HG03175 (cell line): Measurements from ENCODE around the gene CFB.

ENCODE experiments used
- ATAC-seq: cut with Tn5 transposase; IDR thresholded peaks from one replicate; pipeline ENCODE4 v1.9.1; 2021; ENCODE audit warnings: mild to moderate bottlenecking, moderate library complexity; ENCODE audit not compliant: unreplicated experiment

The CFB gene

GRCh38 chr6:31947864-31948263 lies 2.0 kb downstream of the CFB start:
- ATAC-seq, result no peak

- ATAC-seq, result no peak
Observed at GRCh38 chr6:31948306-31948705, 2.4 kb downstream of the CFB start.

- ATAC-seq, result no peak
Observed at GRCh38 chr6:31948753-31949413, 3.0 kb downstream of the CFB start.

GRCh38 chr6:31949926-31950548 lies 4.1 kb downstream of the CFB start:
- no peak for ATAC-seq

- no peak for ATAC-seq
Observed at GRCh38 chr6:31952140-31952805, 6.4 kb downstream of the CFB start.

DNA sequence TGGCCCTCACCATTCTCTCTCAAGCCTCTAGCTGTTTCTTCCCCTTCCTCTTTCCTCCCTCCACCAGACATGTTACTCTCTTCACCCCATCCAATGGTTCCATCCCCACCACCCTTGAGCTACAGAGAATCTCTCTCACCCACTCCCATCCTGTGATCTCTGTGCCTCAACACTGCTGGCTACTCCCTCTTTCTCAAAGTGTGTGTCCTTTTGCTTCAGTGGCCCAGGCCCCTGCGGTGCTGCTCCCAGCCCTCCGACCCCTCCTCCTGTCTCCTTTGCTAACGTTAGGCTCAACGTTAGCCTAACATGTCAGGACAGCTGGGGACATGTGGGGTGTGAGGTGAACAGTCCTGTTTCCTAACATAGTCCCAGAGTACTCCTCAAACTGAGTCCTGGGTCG lies 7.0 kb downstream of the CFB start:
- no peak for ATAC-seq

DNA sequence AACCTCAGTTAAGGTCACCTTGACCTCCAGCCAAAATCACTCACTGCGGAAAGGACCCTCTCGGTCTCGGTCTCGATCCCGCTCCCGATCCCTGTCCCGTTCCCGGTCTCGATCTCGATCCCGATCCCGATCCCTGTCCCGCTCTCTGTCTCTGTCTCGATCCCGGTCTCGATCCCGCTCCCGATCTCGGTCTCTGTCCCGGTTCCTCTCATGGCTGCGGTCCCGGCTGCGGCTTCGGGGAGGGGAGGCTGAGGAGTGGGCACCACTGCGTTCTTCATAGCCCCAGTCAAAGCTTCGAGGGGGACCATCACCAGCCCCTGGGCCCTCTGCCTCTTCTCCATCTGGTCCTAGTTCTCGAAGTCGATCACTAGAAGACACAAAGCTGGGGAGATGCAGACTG lies 8.6 kb downstream of the CFB start:
- ATAC-seq, result no peak

DNA sequence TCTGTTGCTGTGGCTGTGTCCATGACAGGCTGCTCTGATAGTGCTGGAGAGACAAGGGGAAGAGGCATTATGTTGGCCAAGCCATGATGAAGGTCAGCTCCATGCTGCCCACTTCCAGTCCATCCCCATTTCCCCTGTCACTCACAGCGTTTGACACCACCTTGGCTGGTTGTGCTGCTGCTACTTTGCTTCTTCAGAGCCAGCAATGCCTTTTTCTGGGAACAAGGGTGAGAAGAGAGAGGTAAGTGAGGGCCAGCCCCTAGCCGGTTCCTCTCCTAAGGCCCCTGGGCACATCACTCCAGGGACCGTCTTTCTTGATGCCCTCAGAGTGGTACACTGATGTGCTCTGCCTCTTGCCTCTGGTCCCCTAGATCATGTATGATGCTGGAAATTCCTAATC lies 10.9 kb downstream of the CFB start:
- ATAC-seq, result no peak

DNA sequence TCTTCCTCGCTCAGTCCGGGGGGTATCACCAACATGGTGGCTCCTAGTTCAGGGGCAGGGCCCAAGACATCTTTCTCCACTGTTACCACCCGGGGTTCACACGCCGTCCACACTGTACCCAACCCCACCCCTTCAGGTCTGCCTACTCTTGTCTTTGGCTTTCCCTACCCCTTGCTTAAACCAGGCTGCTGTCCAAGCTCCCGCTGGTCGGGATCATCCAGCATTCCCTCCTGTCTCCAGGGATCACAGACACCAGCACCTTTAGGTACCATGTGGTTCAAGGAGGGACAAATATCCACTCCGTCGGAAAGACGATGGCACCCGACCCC lies 12.5 kb downstream of the CFB start:
- no peak for ATAC-seq

DNA sequence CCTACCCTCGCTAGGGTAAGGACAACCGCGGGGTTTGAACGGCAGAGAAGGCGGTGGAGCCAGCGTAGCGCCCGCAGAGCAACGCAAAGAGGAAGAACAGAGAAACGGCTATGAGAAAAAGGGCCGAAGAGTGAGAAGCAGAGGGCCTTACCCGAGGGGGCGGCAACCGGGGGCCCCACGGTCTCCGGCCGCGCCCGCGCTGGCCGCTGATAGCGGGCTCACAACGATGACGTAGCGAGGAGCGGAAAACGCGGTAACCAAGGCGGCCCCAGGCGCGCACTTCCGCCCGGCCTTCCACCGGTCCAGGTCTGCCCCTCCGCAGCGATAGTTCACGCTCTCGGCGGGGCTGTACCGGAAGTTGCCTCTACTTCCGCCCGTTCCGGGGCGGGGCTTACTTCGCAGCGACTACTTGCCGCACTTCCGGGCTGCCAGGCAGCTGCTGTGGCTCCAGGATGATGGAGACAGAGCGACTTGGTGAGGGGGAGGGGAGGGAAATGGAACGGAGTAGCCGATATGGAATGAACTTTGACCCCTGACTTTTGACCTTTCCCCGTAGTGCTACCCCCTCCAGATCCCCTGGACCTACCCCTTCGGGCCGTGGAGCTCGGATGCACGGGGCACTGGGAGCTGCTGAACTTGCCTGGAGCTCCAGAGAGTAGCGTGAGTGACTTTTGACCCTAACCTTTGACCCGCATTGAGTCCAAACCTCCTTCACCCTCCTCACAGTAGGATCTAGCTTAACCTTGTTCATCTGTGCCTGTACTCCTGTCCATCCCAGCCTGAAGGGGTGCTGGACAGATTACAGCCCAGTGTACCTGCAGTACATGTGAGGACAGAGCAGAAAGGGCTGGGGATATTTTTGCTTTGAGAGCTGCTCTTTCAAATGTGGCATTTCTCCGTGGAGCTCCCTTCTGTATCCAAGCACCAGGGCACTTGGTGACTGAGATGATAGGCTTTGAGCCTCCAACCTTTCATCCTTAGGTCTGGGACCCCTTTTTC lies 13.1 kb downstream of the CFB start, which contains the start of the genes NELFE and SKIC2:
Gene NELFE (minus strand): TSS at position 231 of the 999 bp plus-strand sequence. CDS start 525 bp downstream, outside the sequence.
Gene SKIC2 (plus strand): TSS at position 435 of the 999 bp plus-strand sequence. CDS start 18 bp downstream, at position 453.
- peak; percentile 96 for ATAC-seq

- no peak for ATAC-seq
Observed at GRCh38 chr6:31961616-31962015, 15.7 kb downstream of the CFB start.

GRCh38 chr6:31963921-31964320 lies 18.0 kb downstream of the CFB start:
- no peak for ATAC-seq

DNA sequence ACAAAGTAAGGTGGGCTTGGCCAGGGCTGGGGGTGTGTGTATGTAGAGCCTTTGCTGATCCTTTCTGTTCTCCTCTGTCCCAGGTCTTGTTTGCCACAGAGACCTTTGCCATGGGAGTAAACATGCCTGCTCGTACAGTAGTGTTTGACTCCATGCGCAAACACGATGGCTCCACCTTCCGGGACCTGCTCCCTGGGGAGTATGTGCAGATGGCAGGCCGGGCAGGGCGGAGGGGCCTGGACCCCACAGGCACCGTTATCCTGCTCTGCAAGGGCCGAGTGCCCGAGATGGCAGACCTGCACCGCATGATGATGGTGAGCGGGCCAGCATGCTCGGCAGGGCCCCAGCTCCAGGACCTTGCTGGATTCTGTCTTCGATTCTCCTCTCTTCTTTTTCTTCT lies 19.8 kb downstream of the CFB start:
- no peak for ATAC-seq

- ATAC-seq, result no peak
Observed at GRCh38 chr6:31966506-31966905, 20.6 kb downstream of the CFB start.

DNA sequence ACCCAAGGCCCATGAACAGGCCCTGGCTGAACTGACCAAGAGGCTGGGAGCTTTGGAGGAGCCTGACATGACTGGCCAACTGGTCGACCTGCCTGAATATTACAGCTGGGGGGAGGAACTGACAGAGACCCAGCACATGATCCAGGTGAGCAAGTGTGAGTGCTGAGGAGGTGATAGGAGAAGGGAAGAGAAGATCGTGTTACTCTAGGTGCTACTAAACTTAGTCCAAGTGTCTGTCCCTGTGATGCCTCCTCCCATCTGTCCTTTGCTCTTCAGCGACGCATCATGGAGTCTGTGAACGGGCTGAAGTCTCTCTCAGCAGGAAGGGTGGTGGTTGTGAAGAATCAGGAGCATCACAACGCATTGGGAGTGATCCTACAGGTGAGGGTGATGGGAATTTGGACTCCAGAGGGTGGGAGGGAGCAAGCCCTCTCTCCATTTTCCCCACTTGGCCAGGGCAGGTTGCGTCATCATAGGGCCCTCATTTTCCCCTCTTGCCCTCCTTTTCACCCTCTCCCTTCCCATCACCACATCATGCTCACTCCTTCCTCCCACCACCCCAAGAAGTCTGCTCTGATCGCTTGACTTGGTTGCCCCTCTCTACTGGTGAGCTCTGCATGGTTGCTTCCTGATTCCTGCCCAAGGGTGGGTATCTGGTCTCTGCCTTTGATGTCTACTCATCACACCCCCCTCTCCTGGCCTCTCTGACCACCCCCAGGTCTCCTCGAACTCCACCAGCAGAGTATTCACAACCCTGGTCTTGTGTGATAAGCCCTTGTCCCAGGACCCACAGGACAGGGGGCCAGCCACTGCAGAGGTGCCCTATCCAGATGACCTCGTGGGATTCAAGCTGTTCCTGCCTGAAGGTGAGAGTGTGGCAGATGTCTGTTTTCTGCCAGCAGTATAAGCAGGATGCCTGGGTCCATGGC lies 21.4 kb downstream of the CFB start:
- no peak for ATAC-seq

DNA sequence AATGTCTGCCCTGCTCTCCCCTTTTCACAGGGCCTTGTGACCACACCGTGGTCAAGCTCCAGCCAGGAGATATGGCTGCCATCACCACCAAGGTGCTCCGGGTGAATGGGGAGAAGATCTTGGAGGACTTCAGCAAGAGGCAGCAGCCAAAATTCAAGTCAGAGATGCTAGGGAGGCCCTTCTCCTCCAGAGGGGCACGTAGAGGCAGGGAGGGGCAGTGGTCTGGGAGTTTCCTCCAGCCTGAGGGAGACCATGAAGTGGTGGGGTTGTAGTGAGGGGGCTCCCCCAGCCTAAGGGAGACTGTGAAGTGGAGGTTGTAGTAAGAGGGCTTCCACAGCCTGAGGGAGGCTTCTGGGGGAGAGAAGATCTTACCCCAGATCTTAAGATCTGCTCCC lies 22.0 kb downstream of the CFB start:
- ATAC-seq, result no peak

DNA sequence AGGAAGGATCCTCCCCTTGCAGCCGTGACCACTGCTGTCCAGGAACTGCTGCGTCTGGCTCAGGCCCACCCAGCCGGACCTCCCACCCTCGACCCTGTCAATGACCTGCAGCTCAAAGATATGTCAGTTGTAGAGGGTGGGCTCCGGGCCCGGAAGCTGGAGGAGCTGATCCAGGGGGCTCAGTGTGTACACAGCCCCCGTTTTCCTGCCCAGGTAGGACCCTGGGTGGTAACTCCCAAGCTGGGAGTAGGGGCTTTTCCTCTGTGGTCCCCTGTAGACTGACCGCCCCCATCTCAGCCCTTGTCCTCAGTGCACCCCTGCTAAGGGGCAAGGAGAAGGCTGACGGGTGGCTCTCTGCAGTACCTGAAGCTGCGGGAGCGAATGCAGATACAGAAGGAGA lies 22.4 kb downstream of the CFB start:
- ATAC-seq, result no peak

DNA sequence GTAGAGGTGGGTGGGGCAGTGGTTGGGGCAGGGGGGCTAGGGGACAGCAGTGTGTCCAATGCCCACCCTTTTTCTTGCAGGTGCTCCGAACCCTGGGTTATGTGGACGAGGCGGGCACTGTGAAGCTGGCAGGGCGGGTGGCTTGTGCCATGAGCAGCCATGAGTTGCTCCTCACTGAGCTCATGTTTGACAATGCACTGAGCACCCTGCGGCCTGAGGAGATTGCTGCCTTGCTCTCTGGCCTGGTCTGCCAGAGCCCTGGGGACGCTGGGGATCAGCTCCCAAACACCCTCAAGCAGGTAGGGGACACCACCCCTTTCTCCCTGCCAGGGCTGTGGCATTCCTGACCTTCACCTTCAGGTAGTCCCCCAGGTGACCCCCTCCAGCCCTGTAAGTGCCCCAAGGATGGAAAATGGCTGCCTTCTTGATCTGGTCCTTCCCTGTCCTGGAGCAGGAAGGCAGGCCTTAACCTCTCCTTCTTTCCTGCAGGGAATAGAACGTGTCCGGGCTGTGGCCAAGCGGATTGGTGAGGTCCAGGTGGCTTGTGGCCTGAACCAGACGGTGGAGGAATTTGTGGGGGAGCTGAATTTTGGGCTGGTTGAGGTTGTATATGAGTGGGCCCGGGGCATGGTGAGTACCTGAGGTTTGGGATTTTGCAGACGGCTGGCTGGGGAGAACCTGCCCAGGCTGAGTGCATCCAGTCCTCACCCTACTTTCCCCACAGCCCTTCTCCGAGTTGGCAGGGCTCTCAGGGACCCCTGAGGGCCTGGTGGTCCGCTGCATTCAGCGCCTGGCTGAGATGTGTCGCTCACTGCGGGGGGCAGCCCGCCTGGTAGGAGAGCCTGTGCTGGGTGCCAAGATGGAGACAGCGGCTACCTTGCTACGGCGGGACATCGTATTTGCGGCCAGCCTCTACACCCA lies 23.2 kb downstream of the CFB start:
- ATAC-seq, result no peak
